HG02623 (cell line): ENCODE results near the gene ZC3H7B.
"Not testable (repeated sequence)": the region's sequence is repeated elsewhere in the genome, so short reads cannot be mapped to it uniquely, and the experiment has no call there.

Experiments
- ATAC-seq: cut with Tn5 transposase; IDR thresholded peaks from one replicate; pipeline ENCODE4 v1.9.1; 2021; ENCODE audit warnings: moderate library complexity; ENCODE audit not compliant: unreplicated experiment

The ZC3H7B gene, protein sequence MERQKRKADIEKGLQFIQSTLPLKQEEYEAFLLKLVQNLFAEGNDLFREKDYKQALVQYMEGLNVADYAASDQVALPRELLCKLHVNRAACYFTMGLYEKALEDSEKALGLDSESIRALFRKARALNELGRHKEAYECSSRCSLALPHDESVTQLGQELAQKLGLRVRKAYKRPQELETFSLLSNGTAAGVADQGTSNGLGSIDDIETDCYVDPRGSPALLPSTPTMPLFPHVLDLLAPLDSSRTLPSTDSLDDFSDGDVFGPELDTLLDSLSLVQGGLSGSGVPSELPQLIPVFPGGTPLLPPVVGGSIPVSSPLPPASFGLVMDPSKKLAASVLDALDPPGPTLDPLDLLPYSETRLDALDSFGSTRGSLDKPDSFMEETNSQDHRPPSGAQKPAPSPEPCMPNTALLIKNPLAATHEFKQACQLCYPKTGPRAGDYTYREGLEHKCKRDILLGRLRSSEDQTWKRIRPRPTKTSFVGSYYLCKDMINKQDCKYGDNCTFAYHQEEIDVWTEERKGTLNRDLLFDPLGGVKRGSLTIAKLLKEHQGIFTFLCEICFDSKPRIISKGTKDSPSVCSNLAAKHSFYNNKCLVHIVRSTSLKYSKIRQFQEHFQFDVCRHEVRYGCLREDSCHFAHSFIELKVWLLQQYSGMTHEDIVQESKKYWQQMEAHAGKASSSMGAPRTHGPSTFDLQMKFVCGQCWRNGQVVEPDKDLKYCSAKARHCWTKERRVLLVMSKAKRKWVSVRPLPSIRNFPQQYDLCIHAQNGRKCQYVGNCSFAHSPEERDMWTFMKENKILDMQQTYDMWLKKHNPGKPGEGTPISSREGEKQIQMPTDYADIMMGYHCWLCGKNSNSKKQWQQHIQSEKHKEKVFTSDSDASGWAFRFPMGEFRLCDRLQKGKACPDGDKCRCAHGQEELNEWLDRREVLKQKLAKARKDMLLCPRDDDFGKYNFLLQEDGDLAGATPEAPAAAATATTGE

DNA sequence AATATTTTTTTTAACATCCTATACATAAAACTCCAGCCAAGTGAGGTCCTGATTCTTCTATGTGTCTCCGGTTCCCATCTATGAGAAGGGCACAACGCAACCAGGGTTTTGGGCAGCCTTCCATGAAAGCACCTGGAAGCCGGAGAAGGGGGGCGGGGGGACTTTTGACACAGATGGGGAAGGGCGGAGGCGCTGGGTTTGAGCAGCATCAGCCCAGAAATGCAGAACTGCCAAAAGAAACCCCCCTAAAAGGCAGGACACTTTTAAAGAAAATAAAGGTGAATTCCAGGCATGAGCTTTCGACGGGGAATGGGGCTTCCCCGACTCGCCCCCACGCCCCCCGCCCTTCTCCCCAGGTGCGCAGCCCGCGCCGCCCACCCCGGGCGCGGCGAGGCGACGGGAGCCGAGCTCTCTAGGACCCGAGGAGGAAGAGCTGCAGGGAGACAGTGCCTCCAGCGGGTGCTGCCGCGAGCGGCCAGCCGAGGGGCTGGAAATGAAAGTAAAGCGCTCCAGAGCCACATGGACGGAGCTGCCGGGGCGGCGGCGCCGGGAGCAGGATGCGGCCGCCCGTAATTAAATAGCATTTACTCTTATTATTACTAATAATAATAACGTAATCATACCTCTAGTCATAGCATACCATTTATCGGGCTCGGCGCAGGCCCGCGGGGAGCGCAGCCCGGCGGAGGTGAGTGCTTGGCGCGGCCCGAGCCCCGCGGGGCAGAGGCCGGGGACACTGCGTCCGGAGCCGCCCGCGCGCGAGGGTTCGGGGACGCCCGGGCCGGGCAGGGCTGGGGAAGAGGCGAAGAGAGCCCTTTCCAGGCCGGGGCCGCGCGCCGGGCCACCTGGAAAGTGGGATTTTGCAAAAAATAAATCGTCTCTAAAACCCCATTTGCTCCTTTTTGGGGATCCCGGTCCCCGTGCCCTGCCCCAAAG, at the start of gene ZC3H7B:
ZC3H7B (plus strand) TSS at position 441 of the 936 bp plus-strand sequence. CDS start 19,136 bp downstream, outside the sequence.
- peak; percentile 84 for ATAC-seq

DNA sequence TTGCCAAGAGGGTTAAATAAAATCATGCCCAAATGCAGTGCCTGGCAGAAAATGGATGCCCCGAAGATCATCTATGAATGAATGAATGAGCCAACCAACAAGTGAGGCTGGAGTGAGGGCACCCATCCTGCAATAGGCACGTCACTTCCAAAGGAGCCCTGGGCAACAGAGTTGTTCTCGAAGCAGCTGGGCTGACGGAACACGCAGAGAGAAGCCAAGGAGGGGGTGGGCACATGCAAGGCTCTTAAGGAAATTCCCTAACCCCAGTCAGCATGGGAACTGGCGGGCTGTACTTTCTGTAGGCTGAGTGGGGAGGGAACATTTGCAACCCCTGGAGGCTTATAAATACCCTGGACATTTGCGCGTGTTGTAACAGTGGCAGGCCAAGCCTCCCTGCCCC, 49.0 kb upstream of the ZC3H7B start:
- no peak for ATAC-seq

DNA sequence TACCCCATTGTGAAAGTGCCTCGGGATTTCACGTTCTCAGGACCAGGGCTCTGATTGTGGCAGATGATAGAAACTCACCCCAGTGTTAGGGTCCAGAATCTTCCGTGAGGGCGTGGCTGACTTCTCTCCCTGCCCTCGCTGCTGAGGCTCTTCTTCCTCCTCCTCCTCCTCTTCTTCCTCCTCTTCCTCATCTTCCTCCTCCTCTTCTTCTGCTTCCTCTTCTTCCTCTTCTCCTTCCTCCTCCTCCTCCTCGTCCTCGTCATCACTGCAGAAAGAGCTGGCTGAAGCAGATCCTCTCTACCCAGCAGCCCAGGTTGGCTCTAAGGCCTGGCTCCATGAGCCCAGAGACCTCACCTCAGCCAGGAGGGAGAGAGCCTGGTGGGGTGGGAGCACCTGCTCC, 47.1 kb upstream of the ZC3H7B start:
- ATAC-seq, result no peak

DNA sequence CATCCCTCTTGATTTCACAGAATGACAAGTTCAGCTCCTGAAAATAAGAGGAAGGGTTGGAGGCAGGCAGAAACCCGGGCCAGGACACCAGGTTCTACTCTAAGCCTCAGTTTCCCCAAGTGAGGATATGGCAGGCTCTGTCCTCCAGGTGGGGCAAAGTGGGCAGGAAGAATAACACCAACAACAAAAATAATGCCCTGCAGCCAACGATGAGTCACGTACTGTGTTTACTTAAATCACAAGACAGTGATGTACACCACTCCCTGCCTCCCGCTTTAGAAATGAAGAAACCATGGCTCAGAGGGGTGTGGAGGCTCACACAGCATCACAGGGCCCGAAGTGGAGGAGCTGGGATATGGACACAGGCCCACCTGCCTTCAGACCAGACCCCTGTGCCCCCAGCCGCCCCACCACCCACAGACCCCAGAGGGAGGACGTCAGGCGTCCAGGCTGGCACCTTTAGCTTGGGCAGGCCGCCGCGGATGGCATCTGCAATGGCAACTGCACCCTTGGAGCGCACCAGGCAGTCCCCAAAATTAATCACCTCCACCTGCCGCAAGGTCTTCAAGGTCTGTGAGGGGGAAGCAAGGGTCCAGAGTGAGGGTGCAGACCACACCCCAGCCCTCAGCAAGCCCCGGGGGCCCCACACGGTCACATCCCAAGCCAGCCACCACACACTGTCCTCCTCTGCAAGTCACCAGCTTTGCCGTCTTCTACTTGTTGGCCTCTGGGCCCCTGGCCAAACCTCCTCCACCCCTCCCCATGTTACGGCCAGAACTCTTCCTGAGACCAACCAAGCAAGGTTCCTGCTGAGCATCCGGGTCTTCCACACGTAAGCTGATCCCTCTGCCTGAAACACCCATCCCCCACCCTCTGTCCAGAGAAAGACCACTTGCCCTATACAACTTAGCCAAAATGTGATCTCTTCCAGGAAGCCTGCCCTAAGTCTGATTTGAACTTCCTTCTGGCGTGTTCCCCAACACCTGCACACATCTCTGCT, 44.8 kb upstream of the ZC3H7B start:
- ATAC-seq, result no peak

DNA sequence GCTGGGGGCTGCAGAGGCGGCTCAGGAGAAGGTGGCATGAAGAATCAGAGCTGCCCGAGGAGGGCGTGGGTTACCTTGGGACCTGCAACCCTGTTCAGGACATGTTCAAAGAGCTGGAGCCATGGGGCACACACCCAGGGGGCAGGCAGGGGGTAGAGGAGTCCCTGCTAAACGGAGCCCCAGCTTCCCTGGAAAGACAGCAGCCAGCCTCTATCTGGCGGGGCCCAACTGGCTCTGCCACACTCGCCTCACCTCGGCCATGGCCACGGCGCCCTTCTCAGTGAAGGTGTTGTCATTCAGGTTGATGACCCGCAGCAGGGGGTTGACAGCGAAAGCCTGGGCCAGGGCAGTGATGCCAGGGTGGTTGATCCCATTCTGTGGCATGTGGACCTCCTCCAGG, 43.6 kb upstream of the ZC3H7B start:
- no peak for ATAC-seq

DNA sequence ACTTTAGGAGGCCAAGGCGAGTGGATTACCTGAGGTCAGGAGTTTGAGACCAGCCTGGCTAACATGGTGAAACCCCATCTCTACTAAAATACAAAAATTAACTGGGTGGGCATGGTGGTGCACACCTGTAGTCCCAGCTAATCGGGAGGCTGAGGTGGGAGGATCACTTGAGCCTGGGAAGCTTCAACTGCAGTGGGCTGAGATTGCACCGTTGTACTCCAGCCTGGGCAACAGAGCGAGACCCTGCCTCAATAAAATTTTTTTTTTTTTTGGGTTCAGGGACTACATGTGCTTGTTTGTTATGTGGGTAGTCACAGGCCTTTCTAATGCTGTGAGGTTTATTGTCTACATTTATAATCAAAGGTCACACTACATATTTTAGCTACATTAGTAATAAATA, 41.6 kb upstream of the ZC3H7B start:
- not testable (repeated sequence) for ATAC-seq

DNA sequence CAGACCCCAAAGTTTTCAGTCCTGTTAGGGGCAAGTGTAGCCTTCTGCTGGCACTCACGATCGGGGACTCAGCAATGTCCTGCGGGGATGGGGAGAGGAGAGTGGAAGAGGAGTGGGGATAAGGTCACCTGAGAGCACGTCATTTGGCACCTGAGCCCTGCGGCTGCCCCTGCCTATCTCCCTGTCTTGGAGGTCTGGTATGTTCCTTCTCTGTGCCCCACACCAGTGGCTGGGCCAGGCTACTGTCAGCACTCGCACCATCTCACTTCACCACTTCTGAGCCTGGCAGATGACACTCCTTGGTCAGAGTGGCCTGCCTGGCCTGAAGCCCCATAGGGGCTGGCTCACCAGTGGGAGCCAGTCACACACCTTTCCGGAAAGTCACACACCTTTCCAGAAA, 40.5 kb upstream of the ZC3H7B start:
- no peak for ATAC-seq

DNA sequence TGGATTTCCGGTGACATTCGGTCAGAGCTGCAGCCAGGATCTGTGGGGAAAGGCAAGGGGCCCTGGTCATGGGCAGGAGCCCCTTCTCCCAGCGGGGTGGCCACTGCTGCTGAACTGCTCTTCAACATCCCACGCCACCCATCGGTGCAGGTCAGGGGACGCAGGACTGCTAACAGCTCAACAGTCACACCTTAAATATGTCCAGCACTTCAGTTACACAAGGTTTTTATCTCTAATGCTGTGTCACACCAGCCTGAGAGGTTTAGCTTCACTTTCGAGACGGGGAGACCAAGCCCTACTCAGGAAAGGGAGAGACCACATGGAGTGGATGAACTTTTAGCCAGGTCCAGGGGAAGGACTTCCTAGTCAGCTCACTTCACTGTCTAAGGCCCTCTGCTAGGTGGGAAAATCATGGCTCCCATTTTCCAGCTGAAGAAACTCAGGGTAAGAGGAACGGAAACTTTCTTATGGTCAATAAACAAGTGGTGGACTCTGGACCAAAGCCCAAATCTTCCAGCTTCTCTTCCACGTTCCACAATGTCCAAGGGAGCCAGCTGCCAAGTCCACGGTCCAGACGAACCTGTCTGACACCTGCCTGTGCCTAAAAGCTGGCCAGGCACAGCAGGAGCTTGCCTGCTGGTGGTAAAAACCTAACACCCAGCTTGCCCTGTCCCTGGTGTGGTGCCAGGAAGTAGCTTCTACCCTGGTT, 39.6 kb upstream of the ZC3H7B start:
- no peak for ATAC-seq

DNA sequence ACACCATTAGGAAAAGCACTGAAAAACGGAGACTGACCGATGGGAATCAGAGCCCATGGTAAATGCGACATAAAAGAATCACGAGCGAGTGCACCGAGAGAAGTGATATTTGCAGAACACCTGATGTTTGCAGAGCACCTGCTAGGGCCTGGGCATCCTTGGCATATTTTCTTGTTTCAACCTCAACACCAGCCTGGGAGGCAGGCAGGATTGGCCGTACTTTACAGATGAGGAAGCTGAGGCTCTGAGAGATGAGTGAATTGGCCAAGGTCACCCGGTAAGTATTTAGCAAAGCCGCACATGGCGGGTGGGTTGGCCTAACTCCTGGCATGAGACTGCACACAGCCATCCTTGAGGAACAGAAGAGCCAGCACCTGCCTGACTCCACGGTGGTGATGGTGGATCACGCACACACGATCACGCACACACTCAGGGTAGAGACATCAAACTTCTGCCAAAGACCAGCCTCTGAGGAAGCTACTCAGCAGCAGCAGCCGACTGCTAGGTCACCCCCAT, 39.0 kb upstream of the ZC3H7B start:
- no peak for ATAC-seq

DNA sequence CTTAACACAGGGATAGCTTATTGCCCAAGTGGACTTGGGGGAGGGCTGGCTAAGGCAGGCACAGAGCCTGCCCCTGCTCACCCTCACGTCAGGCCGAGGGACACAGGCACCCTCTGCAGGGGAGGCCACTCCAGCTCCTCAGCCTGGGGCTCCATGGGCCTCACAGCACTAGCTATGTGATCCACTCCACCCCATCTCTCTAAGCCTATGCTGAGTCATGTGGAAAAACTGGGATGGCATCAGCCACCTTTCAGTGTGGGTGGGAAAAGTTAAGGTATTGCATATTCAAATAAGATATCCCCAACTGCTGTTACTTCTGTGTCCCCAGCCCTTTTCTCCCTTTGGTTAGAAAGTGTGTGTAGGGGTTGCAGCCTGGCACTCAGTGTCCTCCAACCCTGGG, 37.6 kb upstream of the ZC3H7B start:
- no peak for ATAC-seq

DNA sequence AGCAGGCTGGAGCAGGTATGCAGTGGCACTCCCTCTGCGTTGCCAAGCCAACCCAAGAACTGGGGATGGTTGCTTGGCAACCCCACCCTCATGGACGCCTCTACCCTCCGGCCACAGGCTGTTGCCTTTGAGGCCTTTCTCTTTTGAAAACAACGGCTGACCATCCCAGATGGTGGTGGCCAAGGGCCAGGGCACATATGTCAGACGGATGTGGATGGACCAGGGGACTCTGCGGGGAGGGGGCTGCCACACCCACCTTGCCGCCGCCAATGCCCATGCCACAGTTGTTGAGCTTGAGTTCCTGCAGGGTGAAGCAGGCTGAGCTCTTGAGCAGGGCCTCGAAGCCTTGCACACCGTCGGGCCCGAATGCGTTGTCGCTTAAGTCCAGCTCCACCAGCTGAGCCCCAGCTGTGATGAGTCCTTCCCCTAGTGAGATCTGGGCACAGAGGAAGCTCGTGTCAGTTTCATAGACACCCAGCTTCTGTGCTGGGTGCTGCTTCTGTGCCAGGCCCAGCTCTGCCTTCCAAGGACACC, 36.9 kb upstream of the ZC3H7B start:
- ATAC-seq, result no peak

DNA sequence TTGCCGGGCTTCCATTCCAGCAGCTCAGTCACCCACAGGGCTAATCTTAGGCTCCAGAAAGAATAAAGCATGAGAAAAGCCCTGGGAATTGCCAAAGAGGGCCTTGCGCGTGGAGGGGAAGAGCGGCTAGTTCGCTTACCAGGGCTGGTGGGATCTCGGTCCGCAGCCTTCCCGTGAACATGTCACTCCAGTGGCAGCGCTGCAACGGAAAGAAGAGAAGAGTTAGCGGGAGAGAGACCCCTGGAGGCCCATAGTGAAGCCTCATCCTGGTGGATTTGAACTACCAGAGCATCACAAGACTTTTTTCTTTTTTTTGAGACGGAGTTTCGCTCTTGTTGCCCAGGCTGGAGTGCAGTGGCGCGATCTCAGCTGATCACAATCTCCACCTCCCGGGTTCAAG, 33.4 kb upstream of the ZC3H7B start:
- no peak for ATAC-seq

DNA sequence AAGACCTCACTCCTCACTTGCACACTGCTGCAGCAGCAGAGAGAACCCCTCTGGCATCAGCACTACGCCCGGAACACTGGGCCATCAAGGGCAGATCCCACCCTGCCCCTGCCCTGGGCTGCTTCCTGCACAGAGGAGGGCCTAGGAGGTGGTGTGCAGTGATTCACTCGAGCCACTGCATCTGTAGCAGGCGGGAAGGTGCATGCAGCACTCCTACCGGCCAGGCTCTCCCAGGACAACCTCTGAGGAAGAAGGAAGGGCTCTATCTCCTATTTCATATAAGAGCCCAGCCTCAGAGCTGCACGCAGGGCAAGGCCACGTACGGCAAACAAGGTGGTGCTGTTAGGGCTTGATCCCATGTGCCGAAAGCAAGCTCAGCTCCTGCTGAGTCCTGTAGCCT, 29.5 kb upstream of the ZC3H7B start:
- ATAC-seq, result no peak

DNA sequence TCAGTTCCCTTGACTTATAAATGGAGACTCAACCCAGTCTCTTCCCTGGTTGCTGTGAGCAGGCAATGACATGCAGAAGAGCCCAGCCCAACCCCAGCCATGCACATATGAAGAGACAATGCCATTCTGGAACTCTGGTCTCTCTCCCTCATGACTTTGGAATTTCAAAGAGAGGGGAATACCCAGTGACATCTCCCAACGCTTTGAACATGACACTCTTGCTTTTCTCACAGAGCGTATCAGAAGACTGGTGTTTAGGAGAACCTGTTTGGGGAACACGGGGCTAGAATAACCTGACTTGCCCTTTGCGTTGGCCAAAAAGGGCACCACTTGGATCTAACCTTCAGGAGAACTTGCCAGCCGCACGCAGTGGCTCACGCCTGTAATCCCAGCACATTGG, 28.2 kb upstream of the ZC3H7B start:
- no peak for ATAC-seq

DNA sequence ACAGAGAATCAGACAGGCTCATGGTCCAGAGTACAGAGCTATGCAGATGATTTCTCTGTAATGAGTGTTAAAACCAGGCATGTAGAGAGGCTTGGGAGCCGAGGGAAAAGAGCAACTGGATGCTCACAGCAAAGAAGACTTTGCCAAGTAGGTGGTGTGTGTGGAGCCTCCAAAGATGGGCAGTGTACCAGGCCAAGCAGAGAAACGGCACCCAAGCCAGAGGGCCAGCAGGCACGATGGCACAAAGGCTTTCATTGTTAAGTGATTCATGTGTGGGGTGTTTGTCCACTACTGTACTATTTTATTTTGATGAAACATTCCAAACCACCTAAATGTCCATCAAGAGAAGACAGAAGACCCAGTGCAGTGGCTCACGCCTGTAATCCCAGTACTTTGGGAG, 26.5 kb upstream of the ZC3H7B start:
- no peak for ATAC-seq

DNA sequence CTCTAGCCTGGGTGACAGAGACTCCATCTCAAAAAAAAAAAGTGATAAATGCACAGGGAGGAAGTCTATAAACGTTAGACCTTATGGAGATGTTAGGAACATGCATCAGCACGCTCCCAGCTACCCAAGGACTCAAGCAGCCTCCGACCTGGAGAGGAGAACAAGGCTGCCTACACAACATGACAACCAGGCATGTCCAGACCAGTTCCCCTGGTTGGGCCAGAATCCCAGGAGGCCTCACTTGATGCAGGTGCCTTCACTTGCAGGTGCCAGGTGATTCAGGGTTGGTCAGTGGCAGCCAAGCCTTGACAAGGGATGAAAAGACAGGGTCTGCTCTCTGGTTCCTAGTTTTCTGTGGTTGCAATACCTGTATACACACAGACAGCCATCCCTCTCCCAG, 21.3 kb upstream of the ZC3H7B start:
- ATAC-seq, result no peak

DNA sequence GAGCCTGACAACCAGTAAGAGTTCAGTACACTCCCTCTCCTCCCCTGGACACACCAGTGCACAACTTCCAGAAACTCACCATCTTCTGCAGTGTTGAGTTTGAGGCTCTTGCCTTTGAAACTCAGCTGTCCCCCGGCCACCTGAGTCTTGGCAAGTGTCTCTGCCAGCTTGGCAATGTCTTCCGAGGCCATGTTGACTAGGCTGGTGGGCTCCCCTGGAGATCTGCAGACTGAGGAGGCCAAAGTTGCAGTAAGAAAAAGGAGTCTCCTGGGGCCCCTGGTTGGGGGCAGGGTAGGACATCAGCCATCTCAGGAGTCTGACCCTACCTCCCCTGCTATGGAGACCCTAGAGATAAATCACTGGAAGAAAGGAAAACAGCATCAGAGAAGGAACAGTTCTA, 20.5 kb upstream of the ZC3H7B start:
- no peak for ATAC-seq

DNA sequence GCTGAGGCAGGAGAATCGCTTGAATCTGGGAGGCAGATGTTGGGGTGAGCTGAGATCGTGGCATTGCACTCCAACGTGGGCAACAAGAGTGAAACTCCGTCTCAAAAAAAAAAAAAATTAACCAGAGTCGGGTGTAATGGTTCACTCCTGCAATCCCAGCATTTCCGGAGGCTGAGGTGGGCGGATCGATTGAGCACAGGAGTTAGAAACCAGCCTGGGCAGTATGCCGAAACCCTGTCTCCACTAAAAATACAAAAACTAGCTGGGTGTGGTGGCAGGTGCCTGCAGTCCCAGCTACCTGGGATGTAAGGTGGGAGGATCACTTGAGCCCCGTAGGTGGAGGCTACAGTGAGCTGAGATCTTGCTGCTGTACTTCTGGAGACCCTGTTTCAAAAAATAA, 16.9 kb upstream of the ZC3H7B start:
- ATAC-seq, result no peak

DNA sequence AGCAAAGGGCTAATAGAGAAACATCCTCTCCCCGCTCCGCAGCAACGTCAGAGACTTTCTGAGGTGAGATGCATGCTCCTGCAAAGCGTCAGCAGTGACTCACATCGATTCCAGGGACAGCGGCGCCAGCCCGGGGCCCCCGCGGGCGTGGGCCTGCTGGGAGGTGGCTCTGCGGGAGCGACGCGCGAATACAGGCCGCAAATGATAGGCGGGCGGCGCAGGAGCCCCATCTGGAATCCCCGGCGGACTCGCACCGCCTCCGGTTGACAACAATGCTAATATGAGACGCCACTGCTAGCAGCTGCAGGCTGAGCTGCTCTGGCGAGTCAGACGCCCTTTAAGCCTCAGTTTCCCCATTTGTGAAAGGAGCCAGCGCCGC, 15.9 kb upstream of the ZC3H7B start:
- no peak for ATAC-seq
